Limb (tissue), 2 donors: Measurements from ENCODE around the gene IQCH.
"Not testable (repeated sequence)": the region's sequence is repeated elsewhere in the genome, so short reads cannot be mapped to it uniquely, and the experiment has no call there.

ENCODE experiments used
- DNase-seq, 2 donors: peaks; one replicate each; pipeline ENCODE4 v3.0.0-alpha.2; 2016; ENCODE audit errors: extremely low spot score in 2 of 2

IQCH gene

GRCh38 chr15:67358391-67358790 lies 103.8 kb downstream of the IQCH start:
- no peak for DNase-seq

- DNase-seq = peak in 1 of 2 donors; percentile 34
Measured at GRCh38 chr15:67358812-67359211, 104.2 kb downstream of the IQCH start.

- no peak for DNase-seq
Measured at GRCh38 chr15:67359431-67360079, 105.0 kb downstream of the IQCH start.

GRCh38 chr15:67361100-67361499 lies 106.5 kb downstream of the IQCH start:
- DNase-seq = no peak

GRCh38 chr15:67363712-67364111 lies 109.1 kb downstream of the IQCH start:
- DNase-seq = not testable (repeated sequence)

- no peak for DNase-seq
Measured at GRCh38 chr15:67365994-67366393, 111.4 kb downstream of the IQCH start.

GRCh38 chr15:67366904-67367303 lies 112.3 kb downstream of the IQCH start:
- DNase-seq = no peak

GRCh38 chr15:67369359-67369998 lies 114.9 kb downstream of the IQCH start:
- DNase-seq = no peak

- no peak for DNase-seq
Measured at GRCh38 chr15:67370206-67370954, 115.8 kb downstream of the IQCH start.

GRCh38 chr15:67372543-67372942 lies 118.0 kb downstream of the IQCH start:
- no peak for DNase-seq

- DNase-seq = no peak
Measured at GRCh38 chr15:67372986-67373675, 118.5 kb downstream of the IQCH start.

- DNase-seq = no peak
Measured at GRCh38 chr15:67373971-67374370, 119.4 kb downstream of the IQCH start.

GRCh38 chr15:67379530-67379929 lies 124.9 kb downstream of the IQCH start:
- DNase-seq = no peak

GRCh38 chr15:67380921-67381320 lies 126.3 kb downstream of the IQCH start:
- no peak for DNase-seq

GRCh38 chr15:67381416-67382045 lies 126.9 kb downstream of the IQCH start:
- DNase-seq = no peak

GRCh38 chr15:67382723-67383122 lies 128.1 kb downstream of the IQCH start:
- no peak for DNase-seq

- no peak for DNase-seq
Measured at GRCh38 chr15:67383899-67384298, 129.3 kb downstream of the IQCH start.

- no peak for DNase-seq
Measured at GRCh38 chr15:67384761-67385160, 130.2 kb downstream of the IQCH start.

GRCh38 chr15:67385971-67386370 lies 131.4 kb downstream of the IQCH start:
- DNase-seq = no peak

GRCh38 chr15:67386947-67387346 lies 132.4 kb downstream of the IQCH start:
- no peak for DNase-seq

- no peak for DNase-seq
Measured at GRCh38 chr15:67389975-67390374, 135.4 kb downstream of the IQCH start.
